K562 (cell line): Measurements from ENCODE around the gene QPRT. TPM values are rescaled to one million over a fixed set of nuclear protein-coding genes. Genes with fewer than 3 reads are reported as not detected.

Experiments
- ATAC-seq: fragments of 200-7000 bp; cut with Tn5 transposase; 3 replicates; pipeline ENCODE4 v1.9.1; 2020; ENCODE audit warnings: moderate library complexity
- BruUV-seq: library from RNA; stranded (reverse); fragments of 400-500 nt; replicated peaks from 2 replicates; lab custom pipeline; 2021; lab: Mats Ljungman, UMichigan
- CTCF ChIA-PET: fragments of 300-600 bp; formaldehyde crosslinking; extraction: SDS; loops from one replicate; lab custom pipeline; 2021; ENCODE audit warnings: low intra/inter-chr PET ratio; lab: Yijun Ruan, JAX
- POLR2A ChIA-PET: fragments of 300-600, 350-650 bp; sonication (Branson Sonifier 250); formaldehyde crosslinking; extraction: SDS; loops from one replicate; lab custom pipeline; 2021; ENCODE audit warnings: antibody characterized with exemption, inconsistent platforms; lab: Yijun Ruan, JAX
- DNase-seq, 4 experiments: peaks; one replicate each; pipeline versions ENCODE4 v3.0.0 to v3.0.0-alpha.2; 2011 to 2018; ENCODE audit warnings: low spot score in 3 of 4, mixed read lengths in 3 of 4; ENCODE audit errors: extremely low read depth in 1 of 4
- FAIRE-seq: peaks from 2 replicates; lab custom pipeline; 2011; peaks lifted over from hg19 to GRCh38; lab: Jason Lieb, UNC
- H2AFZ ChIP-seq: 2 replicates; pipeline ENCODE4 v1.6.0; 2011; ENCODE audit warnings: low read depth, low read length, control low read depth, inconsistent platforms
- H3K27ac ChIP-seq: fragments of 200-600 bp; 3 replicates; pipeline ENCODE4 v1.8.0; 2011; ENCODE audit warnings: low read depth, mild to moderate bottlenecking, control low read depth, inconsistent platforms, low read length, moderate library complexity, mixed read lengths; ENCODE audit errors: extremely low read depth
- H3K27me3 ChIP-seq, 2 experiments: fragments of 300-600 bp in 1 of 2; 2 replicates in 1 of 2; 3 replicates in 1 of 2; pipeline versions ENCODE4 v1.6.0 to v1.8.0; 2011; ENCODE audit warnings: inconsistent platforms in 2 of 2, low read length in 2 of 2, mild to moderate bottlenecking in 1 of 2, mixed read lengths in 1 of 2, moderate library complexity in 1 of 2; ENCODE audit not compliant: control insufficient read depth in 2 of 2, insufficient read depth in 2 of 2
- H3K36me3 ChIP-seq: fragments of 300-600 bp; 3 replicates; pipeline ENCODE4 v1.8.0; 2011; ENCODE audit warnings: mild to moderate bottlenecking, low read length, inconsistent platforms; ENCODE audit not compliant: control insufficient read depth, insufficient read depth
- H3K4me1 ChIP-seq, 2 experiments: fragments of 200-600 bp in 1 of 2; replicated peaks in 1 of 2; 2 replicates in 1 of 2; 3 replicates in 1 of 2; pipeline versions ENCODE4 v1.5.1 to v1.8.0; 2011; ENCODE audit warnings: inconsistent platforms in 2 of 2, low read length in 2 of 2, mild to moderate bottlenecking in 1 of 2, mixed read lengths in 1 of 2, moderate library complexity in 1 of 2; ENCODE audit not compliant: control insufficient read depth in 2 of 2, insufficient read depth in 2 of 2
- H3K4me2 ChIP-seq: 2 replicates; pipeline ENCODE4 v1.6.1; 2011; ENCODE audit warnings: low read length, control low read depth, inconsistent platforms, mixed read lengths; ENCODE audit not compliant: insufficient read depth
- H3K4me3 ChIP-seq: fragments of 200-600 bp; sonication (generic), shearing (Covaris generic); 2 replicates; pipeline ENCODE4 v1.5.1; 2016; ENCODE audit warnings: control low read depth, inconsistent platforms
- H3K79me2 ChIP-seq: fragments of 200-600 bp; 3 replicates; pipeline ENCODE4 v1.8.0; 2011; ENCODE audit warnings: low read length, inconsistent platforms; ENCODE audit not compliant: control insufficient read depth, insufficient read depth
- H3K9ac ChIP-seq, 2 experiments: 2 replicates each; pipeline versions ENCODE4 v1.6.0 to v1.6.1; 2011; ENCODE audit warnings: low read depth in 2 of 2, low read length in 2 of 2, control low read depth in 1 of 2, inconsistent platforms in 1 of 2, mild to moderate bottlenecking in 1 of 2, mixed read lengths in 1 of 2; ENCODE audit not compliant: insufficient read depth in 1 of 2
- H3K9me1 ChIP-seq: one replicate; pipeline ENCODE4 v1.6.0; 2011; ENCODE audit warnings: inconsistent platforms, mild to moderate bottlenecking, low read length, moderate library complexity; ENCODE audit not compliant: control insufficient read depth, insufficient read depth
- H3K9me3 ChIP-seq: replicated peaks from 2 replicates; pipeline ENCODE4 v1.5.1; 2011; ENCODE audit warnings: low read depth, low read length, inconsistent platforms; ENCODE audit not compliant: control insufficient read depth, insufficient read depth
- H4K20me1 ChIP-seq: replicated peaks from 2 replicates; pipeline ENCODE4 v1.6.1; 2011; ENCODE audit warnings: low read length, inconsistent platforms, mixed read lengths; ENCODE audit not compliant: control insufficient read depth, insufficient read depth
- DDX20 ChIP-seq: fragments of 450-650 bp; IDR thresholded peaks from 2 replicates; pipeline ENCODE4 v1.6.1; 2016; ENCODE audit warnings: missing genetic modification characterization, low read depth, mild to moderate bottlenecking, missing compliant biosample characterization, moderate library complexity
- FOXA3 ChIP-seq, 2 experiments: fragments of 450-650 bp in 1 of 2; sonication (generic) in 1 of 2; formaldehyde crosslinking; IDR thresholded peaks in 1 of 2; conservative IDR thresholded peaks in 1 of 2; 2 replicates each; pipeline versions ENCODE4 v1.4.0 to v1.8.0; 2020 to 2022; ENCODE audit warnings: mild to moderate bottlenecking in 2 of 2, missing genetic modification reagents in 1 of 2
- GTF3C2 ChIP-seq: IDR thresholded peaks from 3 replicates; pipeline ENCODE4 v1.6.1; 2011; ENCODE audit warnings: borderline replicate concordance, mild to moderate bottlenecking, moderate library complexity; ENCODE audit not compliant: insufficient read length; ENCODE audit errors: extremely low read depth
- KDM1A ChIP-seq, 2 experiments: fragments of 450-650 bp; IDR thresholded peaks; 2 replicates each; pipeline ENCODE4 v1.6.1; 2016; ENCODE audit warnings: mild to moderate bottlenecking in 2 of 2
- KDM5B ChIP-seq: fragments of 200-600 bp; sonication (generic); IDR thresholded peaks from 2 replicates; pipeline ENCODE4 v1.6.1; 2012; ENCODE audit warnings: low read depth, mild to moderate bottlenecking, moderate library complexity, low read length, control low read depth, inconsistent platforms; ENCODE audit not compliant: insufficient replicate concordance
- MCM5 ChIP-seq: fragments of 450-650 bp; IDR thresholded peaks from 2 replicates; pipeline ENCODE4 v1.6.1; 2016; ENCODE audit warnings: low read depth
- PBX2 ChIP-seq, 2 experiments: IDR thresholded peaks in 1 of 2; conservative IDR thresholded peaks in 1 of 2; 2 replicates each; pipeline ENCODE4 v1.6.1; 2016; ENCODE audit warnings: low read depth in 2 of 2, mild to moderate bottlenecking in 1 of 2, missing compliant biosample characterization in 1 of 2, missing genetic modification characterization in 1 of 2, moderate library complexity in 1 of 2
- PHF20 ChIP-seq: fragments of 450-650 bp; IDR thresholded peaks from 2 replicates; pipeline ENCODE4 v1.6.1; 2018; ENCODE audit not compliant: partially characterized antibody
- RBM39 ChIP-seq: fragments of 200-400 bp; formaldehyde crosslinking; optimal IDR thresholded peaks from 2 replicates; pipeline ENCODE3; 2018; ENCODE audit warnings: low read depth, low read length
- TCF7 ChIP-seq: sonication (generic); IDR thresholded peaks from 2 replicates; pipeline ENCODE4 v1.6.1; 2016; ENCODE audit warnings: antibody characterized with exemption, borderline replicate concordance
- TRIM28 ChIP-seq: fragments of 450-650 bp; IDR thresholded peaks from 2 replicates; pipeline ENCODE4 v1.6.1; 2017
- ZBTB17 ChIP-seq: fragments of 450-650 bp; formaldehyde crosslinking; IDR thresholded peaks from 2 replicates; pipeline ENCODE4 v1.4.0; 2020; ENCODE audit warnings: mild to moderate bottlenecking
- ZC3H8 ChIP-seq: fragments of 450-650 bp; IDR thresholded peaks from 2 replicates; pipeline ENCODE4 v1.6.1; 2017
- ZNF253 ChIP-seq: fragments of 250-450 bp; sonication (Bioruptor Pico); conservative IDR thresholded peaks from 2 replicates; pipeline ENCODE4 v1.6.1; 2021; ENCODE audit warnings: mild to moderate bottlenecking
- ZNF740 ChIP-seq, 3 experiments: fragments of 200-800 bp in 1 of 3; sonication (Bioruptor generic) in 1 of 3; sonication (generic) in 1 of 3; formaldehyde crosslinking in 1 of 3; IDR thresholded peaks; 2 replicates each; pipeline versions ENCODE4 v1.6.1 to v1.8.0; 2016 to 2022; ENCODE audit warnings: mild to moderate bottlenecking in 2 of 3, missing compliant biosample characterization in 2 of 3, missing genetic modification characterization in 2 of 3, missing genetic modification reagents in 1 of 3
- ZNF778 ChIP-seq: fragments of 450-650 bp; formaldehyde crosslinking; IDR thresholded peaks from 2 replicates; pipeline ENCODE4 v1.4.0; 2020; ENCODE audit warnings: mild to moderate bottlenecking, moderate library complexity
- WGBS: fragments of 100-300 bp; shearing (Covaris generic); methylation state at CpG from one replicate; pipeline ENCODE4 v1.1.6; 2016; ENCODE audit warnings: low coverage, mixed read lengths; ENCODE audit not compliant: insufficient coverage; ENCODE audit errors: missing lambda C conversion rate; 5-methylcytosine and 5-hydroxymethylcytosine counted together
- in situ Hi-C: fragments of 300-500 bp; cut with MboI; formaldehyde crosslinking; loops from 4 replicates; pipeline ENCODE4 v1.15.0; 2018; ENCODE audit warnings: inconsistent platforms, mixed read lengths
- intact Hi-C: fragments of 100-400 bp; cut with micrococcal nuclease; formaldehyde crosslinking; loops from 2 replicates; pipeline ENCODE4 v1.14.2; 2022
- polyA plus RNA-seq, 8 experiments: library from polyadenylated mRNA; depleted of rRNA in 4 of 8; stranded (reverse) in 5 of 8; unstranded in 3 of 8; fragments of >200 nt; fragmentation: Nextera tagmentation in 2 of 8; fragmentation: Illumina TruSeq in 1 of 8; extraction: Ambion mirVana in 2 of 8; extraction: Trizol in 1 of 8; gene quantifications; 2 replicates each; pipeline versions ENCODE4 v1.2.1 to v1.2.3, GENCODE V29; 2011 to 2014; ENCODE audit warnings: inconsistent platforms in 1 of 8, missing spikeins in 1 of 8
- total RNA-seq, 7 experiments: library from RNA; depleted of rRNA in 6 of 7; stranded (reverse); fragments of >200 nt in 6 of 7; fragmentation: Illumina TruSeq in 2 of 7; extraction: Trizol in 2 of 7; gene quantifications; 2 replicates each; pipeline versions ENCODE4 v1.2.1 to v1.2.3, GENCODE V29; 2011 to 2021; ENCODE audit warnings: low replicate concordance in 1 of 7

Gene QPRT
- total and polyA plus RNA-seq, 9 of the 15 experiments (the other 6 are each of a cell fraction or from before 2014, with no cell fraction given) = 7.7 to 112 (median 64.1) TPM

- BruUV-seq = no TSS peak
- in situ Hi-C loops = no loop called here
- H3K9me3 ChIP-seq = no peaks in the 10 kb centered on the region
- H3K9ac ChIP-seq = no peak overlapping the region
- intact Hi-C loops = no loop called here
- H2AFZ ChIP-seq = peak overlapping the region; percentile 15; the same call in 1 of the 2 replicates
- ChIA-PET POLR2A (no interaction called here), CTCF (no interaction called here)
- H4K20me1 ChIP-seq = no peaks in the 10 kb centered on the region
- peaks cover 0 to 3% of the 10 kb centered on the region in 2 experiments; a peak in 1 of 5 replicates for H3K27me3 ChIP-seq
- 38% methylated on average over 5 of the region's 5 CpGs for WGBS
- no peak overlapping the region for H3K27ac ChIP-seq
- H3K9me1 ChIP-seq = no peaks in the 10 kb centered on the region
- no peak for DNase-seq
- H3K4me3 ChIP-seq = no peak overlapping the region
- FAIRE-seq = no peak
- H3K4me2 ChIP-seq = no peak overlapping the region
- no peak for ATAC-seq
- H3K79me2 ChIP-seq = no peaks in the 10 kb centered on the region
- peaks cover 2 to 8% of the 10 kb centered on the region in 2 experiments; a peak in 3 of 5 replicates for H3K4me1 ChIP-seq
- no peaks in the 10 kb centered on the region for H3K36me3 ChIP-seq
- TF ChIP-seq GTF3C2 (no peak), FOXA3 (CRISPR knock-in tag; conservative IDR thresholded peaks at IDR 0.05 in 1 of 2, IDR thresholded peaks at IDR 0.05 in 1 of 2) (no peak), KDM5B (no peak), MCM5 (no peak), TCF7 (no peak), ZNF778 (CRISPR knock-in tag) (no peak), ZBTB17 (no peak), KDM1A (IDR thresholded peaks at IDR 0.05) (no peak), RBM39 (no peak), DDX20 (tag) (no peak), TRIM28 (no peak), ZC3H8 (no peak), ZNF253 (no peak), PBX2 (CRISPR knock-in tag; IDR thresholded peaks at IDR 0.05; ENCODE audit: low read depth) (no peak), PBX2 (tag; conservative IDR thresholded peaks at IDR 0.05; ENCODE audit: low read depth) (no peak), PHF20 (no peak), ZNF740 (CRISPR knock-in tag; IDR thresholded peaks at IDR 0.05) (no peak), ZNF740 (tag; IDR thresholded peaks at IDR 0.05) (no peak)
Observed at GRCh38 chr16:29737713-29738112, 58.7 kb downstream of the QPRT start.
